ENCODE measurements around the gene TNFRSF8. TPM values are rescaled to one million over a fixed set of nuclear protein-coding genes. Genes with fewer than 3 reads are reported as not detected.

TNFRSF8 gene
- total and polyA plus RNA-seq, 2 of the 13 experiments (the other 11 are each of a cell fraction or from before 2014, with no cell fraction given) = not detected

DNA sequence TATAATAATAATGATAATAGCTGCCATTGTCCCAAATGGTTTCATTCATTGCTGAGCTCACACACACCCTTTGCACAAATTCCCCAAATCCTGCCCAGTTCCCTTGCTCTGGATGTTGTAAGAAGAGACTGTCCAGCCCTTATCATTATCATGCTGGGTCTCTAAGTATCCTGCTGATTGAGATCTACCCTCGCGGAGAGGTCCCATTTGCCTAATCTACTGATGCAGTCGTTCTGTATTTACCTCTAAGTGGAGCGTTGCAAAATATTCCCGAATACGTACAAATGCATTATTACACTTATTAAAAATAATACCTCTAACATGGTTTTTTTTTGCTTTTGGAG is 51.2 kb downstream of the TNFRSF8 start (continued):
- TF ChIP-seq ZEB1 (IDR thresholded peaks at IDR 0.05; ENCODE audit: insufficient replicate concordance, low read depth) = no peak
- TF ChIP-seq NRL (CRISPR knock-in tag; IDR thresholded peaks at IDR 0.05; ENCODE audit: borderline replicate concordance) = no peak
- TF ChIP-seq, protein P1, sequence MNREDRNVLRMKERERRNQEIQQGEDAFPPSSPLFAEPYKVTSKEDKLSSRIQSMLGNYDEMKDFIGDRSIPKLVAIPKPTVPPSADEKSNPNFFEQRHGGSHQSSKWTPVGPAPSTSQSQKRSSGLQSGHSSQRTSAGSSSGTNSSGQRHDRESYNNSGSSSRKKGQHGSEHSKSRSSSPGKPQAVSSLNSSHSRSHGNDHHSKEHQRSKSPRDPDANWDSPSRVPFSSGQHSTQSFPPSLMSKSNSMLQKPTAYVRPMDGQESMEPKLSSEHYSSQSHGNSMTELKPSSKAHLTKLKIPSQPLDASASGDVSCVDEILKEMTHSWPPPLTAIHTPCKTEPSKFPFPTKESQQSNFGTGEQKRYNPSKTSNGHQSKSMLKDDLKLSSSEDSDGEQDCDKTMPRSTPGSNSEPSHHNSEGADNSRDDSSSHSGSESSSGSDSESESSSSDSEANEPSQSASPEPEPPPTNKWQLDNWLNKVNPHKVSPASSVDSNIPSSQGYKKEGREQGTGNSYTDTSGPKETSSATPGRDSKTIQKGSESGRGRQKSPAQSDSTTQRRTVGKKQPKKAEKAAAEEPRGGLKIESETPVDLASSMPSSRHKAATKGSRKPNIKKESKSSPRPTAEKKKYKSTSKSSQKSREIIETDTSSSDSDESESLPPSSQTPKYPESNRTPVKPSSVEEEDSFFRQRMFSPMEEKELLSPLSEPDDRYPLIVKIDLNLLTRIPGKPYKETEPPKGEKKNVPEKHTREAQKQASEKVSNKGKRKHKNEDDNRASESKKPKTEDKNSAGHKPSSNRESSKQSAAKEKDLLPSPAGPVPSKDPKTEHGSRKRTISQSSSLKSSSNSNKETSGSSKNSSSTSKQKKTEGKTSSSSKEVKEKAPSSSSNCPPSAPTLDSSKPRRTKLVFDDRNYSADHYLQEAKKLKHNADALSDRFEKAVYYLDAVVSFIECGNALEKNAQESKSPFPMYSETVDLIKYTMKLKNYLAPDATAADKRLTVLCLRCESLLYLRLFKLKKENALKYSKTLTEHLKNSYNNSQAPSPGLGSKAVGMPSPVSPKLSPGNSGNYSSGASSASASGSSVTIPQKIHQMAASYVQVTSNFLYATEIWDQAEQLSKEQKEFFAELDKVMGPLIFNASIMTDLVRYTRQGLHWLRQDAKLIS (CRISPR knock-in tag; IDR thresholded peaks at IDR 0.05) = no peak
- TF ChIP-seq, protein P2, sequence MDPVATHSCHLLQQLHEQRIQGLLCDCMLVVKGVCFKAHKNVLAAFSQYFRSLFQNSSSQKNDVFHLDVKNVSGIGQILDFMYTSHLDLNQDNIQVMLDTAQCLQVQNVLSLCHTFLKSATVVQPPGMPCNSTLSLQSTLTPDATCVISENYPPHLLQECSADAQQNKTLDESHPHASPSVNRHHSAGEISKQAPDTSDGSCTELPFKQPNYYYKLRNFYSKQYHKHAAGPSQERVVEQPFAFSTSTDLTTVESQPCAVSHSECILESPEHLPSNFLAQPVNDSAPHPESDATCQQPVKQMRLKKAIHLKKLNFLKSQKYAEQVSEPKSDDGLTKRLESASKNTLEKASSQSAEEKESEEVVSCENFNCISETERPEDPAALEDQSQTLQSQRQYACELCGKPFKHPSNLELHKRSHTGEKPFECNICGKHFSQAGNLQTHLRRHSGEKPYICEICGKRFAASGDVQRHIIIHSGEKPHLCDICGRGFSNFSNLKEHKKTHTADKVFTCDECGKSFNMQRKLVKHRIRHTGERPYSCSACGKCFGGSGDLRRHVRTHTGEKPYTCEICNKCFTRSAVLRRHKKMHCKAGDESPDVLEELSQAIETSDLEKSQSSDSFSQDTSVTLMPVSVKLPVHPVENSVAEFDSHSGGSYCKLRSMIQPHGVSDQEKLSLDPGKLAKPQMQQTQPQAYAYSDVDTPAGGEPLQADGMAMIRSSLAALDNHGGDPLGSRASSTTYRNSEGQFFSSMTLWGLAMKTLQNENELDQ (CRISPR knock-in tag; IDR thresholded peaks at IDR 0.05; ENCODE audit: borderline replicate concordance) = no peak
- TF ChIP-seq, protein P3, sequence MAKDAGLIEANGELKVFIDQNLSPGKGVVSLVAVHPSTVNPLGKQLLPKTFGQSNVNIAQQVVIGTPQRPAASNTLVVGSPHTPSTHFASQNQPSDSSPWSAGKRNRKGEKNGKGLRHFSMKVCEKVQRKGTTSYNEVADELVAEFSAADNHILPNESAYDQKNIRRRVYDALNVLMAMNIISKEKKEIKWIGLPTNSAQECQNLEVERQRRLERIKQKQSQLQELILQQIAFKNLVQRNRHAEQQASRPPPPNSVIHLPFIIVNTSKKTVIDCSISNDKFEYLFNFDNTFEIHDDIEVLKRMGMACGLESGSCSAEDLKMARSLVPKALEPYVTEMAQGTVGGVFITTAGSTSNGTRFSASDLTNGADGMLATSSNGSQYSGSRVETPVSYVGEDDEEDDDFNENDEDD (CRISPR knock-in tag; IDR thresholded peaks at IDR 0.05; ENCODE audit: borderline replicate concordance) = no peak
- TF ChIP-seq, protein P4, sequence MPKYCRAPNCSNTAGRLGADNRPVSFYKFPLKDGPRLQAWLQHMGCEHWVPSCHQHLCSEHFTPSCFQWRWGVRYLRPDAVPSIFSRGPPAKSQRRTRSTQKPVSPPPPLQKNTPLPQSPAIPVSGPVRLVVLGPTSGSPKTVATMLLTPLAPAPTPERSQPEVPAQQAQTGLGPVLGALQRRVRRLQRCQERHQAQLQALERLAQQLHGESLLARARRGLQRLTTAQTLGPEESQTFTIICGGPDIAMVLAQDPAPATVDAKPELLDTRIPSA (CRISPR knock-in tag; IDR thresholded peaks at IDR 0.05; ENCODE audit: borderline replicate concordance) = no peak
- no peak for TF ChIP-seq ZNF468 (CRISPR knock-in tag; IDR thresholded peaks at IDR 0.05)
- no peak for TF ChIP-seq GTF3A (CRISPR knock-in tag; conservative IDR thresholded peaks at IDR 0.05)
- TF ChIP-seq, protein P5, sequence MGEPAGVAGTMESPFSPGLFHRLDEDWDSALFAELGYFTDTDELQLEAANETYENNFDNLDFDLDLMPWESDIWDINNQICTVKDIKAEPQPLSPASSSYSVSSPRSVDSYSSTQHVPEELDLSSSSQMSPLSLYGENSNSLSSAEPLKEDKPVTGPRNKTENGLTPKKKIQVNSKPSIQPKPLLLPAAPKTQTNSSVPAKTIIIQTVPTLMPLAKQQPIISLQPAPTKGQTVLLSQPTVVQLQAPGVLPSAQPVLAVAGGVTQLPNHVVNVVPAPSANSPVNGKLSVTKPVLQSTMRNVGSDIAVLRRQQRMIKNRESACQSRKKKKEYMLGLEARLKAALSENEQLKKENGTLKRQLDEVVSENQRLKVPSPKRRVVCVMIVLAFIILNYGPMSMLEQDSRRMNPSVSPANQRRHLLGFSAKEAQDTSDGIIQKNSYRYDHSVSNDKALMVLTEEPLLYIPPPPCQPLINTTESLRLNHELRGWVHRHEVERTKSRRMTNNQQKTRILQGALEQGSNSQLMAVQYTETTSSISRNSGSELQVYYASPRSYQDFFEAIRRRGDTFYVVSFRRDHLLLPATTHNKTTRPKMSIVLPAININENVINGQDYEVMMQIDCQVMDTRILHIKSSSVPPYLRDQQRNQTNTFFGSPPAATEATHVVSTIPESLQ (CRISPR knock-in tag; conservative IDR thresholded peaks at IDR 0.05) = no peak
- TF ChIP-seq PAF1 (CRISPR knock-in tag; IDR thresholded peaks at IDR 0.05) = no peak
